PC-3 (cell line): Measurements from ENCODE around the gene CTRB1. TPM values are rescaled to one million over a fixed set of nuclear protein-coding genes. Genes with fewer than 3 reads are reported as not detected.

ENCODE experiments used
- ATAC-seq: fragments of 200-7000 bp; cut with Tn5 transposase; 2 replicates; pipeline ENCODE4 v1.9.1; 2020; ENCODE audit warnings: mild to moderate bottlenecking, moderate library complexity
- BruUV-seq: library from RNA; stranded (reverse); fragments of 400-500 nt; replicated peaks from 2 replicates; lab custom pipeline; 2021; lab: Mats Ljungman, UMichigan
- CTCF ChIA-PET: fragments of 300-600 bp; sonication (Branson Sonifier 250); formaldehyde crosslinking; loops from one replicate; lab custom pipeline; 2022; ENCODE audit warnings: antibody characterized with exemption; lab: Charles Lee
- POLR2A ChIA-PET: fragments of 300-600 bp; sonication (Branson Sonifier 250); formaldehyde crosslinking; loops from one replicate; lab custom pipeline; 2022; ENCODE audit warnings: antibody characterized with exemption; ENCODE audit not compliant: unreplicated experiment; lab: Charles Lee
- DNase-seq: peaks from one replicate; pipeline ENCODE4 v3.0.0-alpha.2; 2015
- H2AFZ ChIP-seq: fragments of 300-600 bp; sonication (generic); 2 replicates; pipeline ENCODE4 v1.6.0; 2016; ENCODE audit warnings: antibody characterized with exemption, low read length
- H3F3A ChIP-seq: fragments of 300-600 bp; sonication (generic); one replicate; pipeline ENCODE4 v1.6.0; 2017; ENCODE audit warnings: antibody characterized with exemption, low read length, control low read depth, mild to moderate bottlenecking; ENCODE audit not compliant: unreplicated experiment
- H3K27ac ChIP-seq: fragments of 300-600 bp; sonication (generic); 2 replicates; pipeline ENCODE4 v1.5.1; 2016; ENCODE audit warnings: mild to moderate bottlenecking, low read length
- H3K27me3 ChIP-seq: fragments of 300-600 bp; sonication (generic); 2 replicates; pipeline ENCODE4 v1.6.1; 2016; ENCODE audit warnings: low read length, mixed read lengths
- H3K36me3 ChIP-seq: fragments of 300-600 bp; sonication (generic); 2 replicates; pipeline ENCODE4 v1.6.1; 2016; ENCODE audit warnings: low read depth, mixed run types, low read length, mixed read lengths
- H3K4me1 ChIP-seq: fragments of 300-600 bp; sonication (generic); 2 replicates; pipeline ENCODE4 v1.5.1; 2016; ENCODE audit warnings: low read length; ENCODE audit not compliant: insufficient read depth
- H3K4me2 ChIP-seq: fragments of 300-600 bp; sonication (generic); 2 replicates; pipeline ENCODE4 v1.6.0; 2016; ENCODE audit warnings: low read length
- H3K4me3 ChIP-seq: fragments of 300-600 bp; sonication (generic); 2 replicates; pipeline ENCODE4 v1.5.1; 2016; ENCODE audit warnings: mild to moderate bottlenecking, low read length, mixed read lengths
- H3K79me2 ChIP-seq: fragments of 300-600 bp; sonication (generic); 2 replicates; pipeline ENCODE4 v1.6.1; 2017; ENCODE audit warnings: low read length, mixed read lengths
- H3K9ac ChIP-seq: fragments of 300-600 bp; sonication (generic); 2 replicates; pipeline ENCODE4 v1.6.0; 2016; ENCODE audit warnings: mild to moderate bottlenecking, low read length
- H3K9me2 ChIP-seq: fragments of 300-600 bp; sonication (generic); replicated peaks from 2 replicates; pipeline ENCODE4 v1.6.1; 2016; ENCODE audit warnings: mixed run types, low read length, mixed read lengths
- H3K9me3 ChIP-seq: fragments of 300-600 bp; sonication (generic); 2 replicates; pipeline ENCODE4 v1.6.1; 2016; ENCODE audit warnings: low read length, mixed read lengths
- H4K20me1 ChIP-seq: fragments of 300-600 bp; sonication (generic); 2 replicates; pipeline ENCODE4 v1.6.1; 2016; ENCODE audit warnings: low read length, mixed read lengths
- EZH2 ChIP-seq: fragments of 300-600 bp; sonication (generic); IDR thresholded peaks from one replicate; pipeline ENCODE4 v1.6.1; 2017; ENCODE audit warnings: antibody characterized with exemption, mild to moderate bottlenecking, low read length; ENCODE audit not compliant: unreplicated experiment
- EZH2phosphoT487 ChIP-seq: fragments of 300-600 bp; sonication (generic); IDR thresholded peaks from 2 replicates; pipeline ENCODE4 v1.6.1; 2018; ENCODE audit warnings: mild to moderate bottlenecking, antibody characterized with exemption, low read length, borderline replicate concordance
- intact Hi-C: fragments of 100-400 bp; cut with micrococcal nuclease; formaldehyde crosslinking; loops from 2 replicates; pipeline ENCODE4 v1.9.0; 2023
- total RNA-seq: library from RNA; depleted of rRNA; stranded (reverse); fragments of >200 nt; gene quantifications from 2 replicates; pipeline ENCODE4 v1.2.3, GENCODE V29; 2014
- TF ChIP-seq, protein P1 (sequence below): fragments of 300-600 bp; sonication (generic); conservative IDR thresholded peaks from 2 replicates; pipeline ENCODE4 v1.5.1; 2017; ENCODE audit warnings: antibody characterized with exemption, low read depth, mild to moderate bottlenecking, low read length

Gene CTRB1
- total RNA-seq, 1 experiment from 2014 or later, result not detected

DNA sequence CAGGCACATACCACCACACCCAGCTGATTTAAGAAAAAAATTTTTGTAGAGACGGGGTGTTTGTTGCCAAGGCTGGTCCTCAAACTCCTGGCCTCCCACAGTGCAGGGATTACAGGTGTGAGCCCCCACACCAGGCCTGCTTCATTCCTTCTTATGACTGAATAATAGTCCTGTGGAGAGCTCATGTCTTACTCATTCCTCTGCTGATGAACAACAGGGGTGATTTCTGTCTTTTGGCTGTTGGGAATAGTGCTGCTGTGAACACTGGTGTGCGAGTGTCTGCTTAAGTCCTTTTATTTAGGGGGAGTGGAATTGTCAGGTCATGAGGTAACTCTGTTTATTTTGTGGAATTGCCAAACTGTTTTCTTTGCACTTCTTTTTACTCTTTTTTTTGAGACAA is 2.7 kb upstream of the CTRB1 start:
- Histone ChIP-seq H3K9me3 (no peaks in the 10 kb centered on the region), H4K20me1 (no peaks in the 10 kb centered on the region), H3K27me3 (no peaks in the 10 kb centered on the region), H3K9ac (no peak overlapping the region), H3F3A (no peaks in the 10 kb centered on the region), H3K36me3 (no peaks in the 10 kb centered on the region), H3K4me2 (no peak overlapping the region), H3K9me2 (no peaks in the 10 kb centered on the region), H3K4me3 (no peak overlapping the region), H2AFZ (no peak overlapping the region), H3K27ac (no peak overlapping the region), H3K79me2 (no peaks in the 10 kb centered on the region), H3K4me1 (no peaks in the 10 kb centered on the region)
- no peak for TF ChIP-seq EZH2
- TF ChIP-seq EZH2phosphoT487, result no peak
- intact Hi-C loops, result no loop called here
- no TSS peak for BruUV-seq
- no peak for ATAC-seq
- CTCF ChIA-PET, result no interaction called here
- no peak for DNase-seq
- POLR2A ChIA-PET, result interaction anchor here (0.6 kb wide), 1 partner anchor 34 kb away, joined by 3 read pairs; no protein-coding TSS in a partner anchor

DNA sequence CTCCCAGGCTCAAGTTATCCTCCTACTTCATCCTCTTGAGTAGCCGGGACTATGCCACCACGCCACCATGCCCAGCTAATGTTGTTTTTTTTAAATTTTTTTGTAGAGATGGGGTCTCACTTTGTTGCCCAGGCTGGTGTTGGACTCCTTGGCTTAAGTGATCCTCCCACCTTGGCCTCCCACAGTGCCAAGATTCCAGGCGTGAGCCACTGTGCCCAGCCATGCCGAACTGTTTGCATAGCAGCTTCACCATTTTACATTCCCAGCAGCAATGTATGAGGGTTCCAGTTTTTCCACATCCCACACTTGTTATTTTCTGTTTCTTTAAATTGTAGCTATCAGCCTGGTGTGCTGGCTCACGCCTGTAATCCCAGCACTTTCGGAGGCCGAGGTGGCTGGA is 2.2 kb upstream of the CTRB1 start:
- CTCF ChIA-PET, result interaction anchor here (0.6 kb wide), 1 partner anchor 20 kb away, joined by 3 read pairs; no protein-coding TSS in a partner anchor
- BruUV-seq, result no TSS peak
- H2AFZ ChIP-seq, result no peak overlapping the region

GRCh38 chr16:75217389-75217851 is 1.4 kb upstream of the CTRB1 start:
- Histone ChIP-seq H3K9me2 (no peaks in the 10 kb centered on the region), H2AFZ (no peak overlapping the region), H3K79me2 (no peaks in the 10 kb centered on the region), H3K36me3 (no peaks in the 10 kb centered on the region), H3K4me1 (no peaks in the 10 kb centered on the region), H3K9me3 (no peaks in the 10 kb centered on the region), H3K4me2 (no peak overlapping the region), H3K27me3 (no peaks in the 10 kb centered on the region), H3F3A (no peaks in the 10 kb centered on the region), H3K4me3 (no peak overlapping the region), H3K27ac (no peak overlapping the region), H4K20me1 (no peaks in the 10 kb centered on the region), H3K9ac (no peak overlapping the region)
- POLR2A ChIA-PET, result no interaction called here
- TF ChIP-seq, protein P1, sequence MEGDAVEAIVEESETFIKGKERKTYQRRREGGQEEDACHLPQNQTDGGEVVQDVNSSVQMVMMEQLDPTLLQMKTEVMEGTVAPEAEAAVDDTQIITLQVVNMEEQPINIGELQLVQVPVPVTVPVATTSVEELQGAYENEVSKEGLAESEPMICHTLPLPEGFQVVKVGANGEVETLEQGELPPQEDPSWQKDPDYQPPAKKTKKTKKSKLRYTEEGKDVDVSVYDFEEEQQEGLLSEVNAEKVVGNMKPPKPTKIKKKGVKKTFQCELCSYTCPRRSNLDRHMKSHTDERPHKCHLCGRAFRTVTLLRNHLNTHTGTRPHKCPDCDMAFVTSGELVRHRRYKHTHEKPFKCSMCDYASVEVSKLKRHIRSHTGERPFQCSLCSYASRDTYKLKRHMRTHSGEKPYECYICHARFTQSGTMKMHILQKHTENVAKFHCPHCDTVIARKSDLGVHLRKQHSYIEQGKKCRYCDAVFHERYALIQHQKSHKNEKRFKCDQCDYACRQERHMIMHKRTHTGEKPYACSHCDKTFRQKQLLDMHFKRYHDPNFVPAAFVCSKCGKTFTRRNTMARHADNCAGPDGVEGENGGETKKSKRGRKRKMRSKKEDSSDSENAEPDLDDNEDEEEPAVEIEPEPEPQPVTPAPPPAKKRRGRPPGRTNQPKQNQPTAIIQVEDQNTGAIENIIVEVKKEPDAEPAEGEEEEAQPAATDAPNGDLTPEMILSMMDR, result no peak
- no peak for TF ChIP-seq EZH2
- no peak for TF ChIP-seq EZH2phosphoT487
- intact Hi-C loops, result no loop called here
- ATAC-seq, result no peak
- BruUV-seq, result no TSS peak
- CTCF ChIA-PET, result interaction anchor here (0.6 kb wide), 1 partner anchor 20 kb away, joined by 3 read pairs; no protein-coding TSS in a partner anchor
- DNase-seq, result no peak

More for the DNA sequence above, 2.2 kb upstream of the CTRB1 start:
- Histone ChIP-seq H3K4me1 (no peaks in the 10 kb centered on the region), H3K9me3 (no peaks in the 10 kb centered on the region), H4K20me1 (no peaks in the 10 kb centered on the region), H3K27ac (no peak overlapping the region), H3K27me3 (no peaks in the 10 kb centered on the region), H3K4me2 (no peak overlapping the region), H3K9me2 (no peaks in the 10 kb centered on the region), H3F3A (no peaks in the 10 kb centered on the region), H3K79me2 (no peaks in the 10 kb centered on the region), H3K4me3 (no peak overlapping the region), H3K9ac (no peak overlapping the region), H3K36me3 (no peaks in the 10 kb centered on the region)
- POLR2A ChIA-PET, result interaction anchor here (0.6 kb wide), 1 partner anchor 33 kb away, joined by 3 read pairs; no protein-coding TSS in a partner anchor
- intact Hi-C loops, result no loop called here
- DNase-seq (no peak), ATAC-seq (no peak)
- TF ChIP-seq EZH2phosphoT487 (no peak), EZH2 (no peak)
- TF ChIP-seq, protein P1, result no peak
